ENCODE data around the gene NUFIP1.
"Not testable (repeated sequence)": the region's sequence is repeated elsewhere in the genome, so short reads cannot be mapped to it uniquely, and the experiment has no call there.

The NUFIP1 gene

DNA sequence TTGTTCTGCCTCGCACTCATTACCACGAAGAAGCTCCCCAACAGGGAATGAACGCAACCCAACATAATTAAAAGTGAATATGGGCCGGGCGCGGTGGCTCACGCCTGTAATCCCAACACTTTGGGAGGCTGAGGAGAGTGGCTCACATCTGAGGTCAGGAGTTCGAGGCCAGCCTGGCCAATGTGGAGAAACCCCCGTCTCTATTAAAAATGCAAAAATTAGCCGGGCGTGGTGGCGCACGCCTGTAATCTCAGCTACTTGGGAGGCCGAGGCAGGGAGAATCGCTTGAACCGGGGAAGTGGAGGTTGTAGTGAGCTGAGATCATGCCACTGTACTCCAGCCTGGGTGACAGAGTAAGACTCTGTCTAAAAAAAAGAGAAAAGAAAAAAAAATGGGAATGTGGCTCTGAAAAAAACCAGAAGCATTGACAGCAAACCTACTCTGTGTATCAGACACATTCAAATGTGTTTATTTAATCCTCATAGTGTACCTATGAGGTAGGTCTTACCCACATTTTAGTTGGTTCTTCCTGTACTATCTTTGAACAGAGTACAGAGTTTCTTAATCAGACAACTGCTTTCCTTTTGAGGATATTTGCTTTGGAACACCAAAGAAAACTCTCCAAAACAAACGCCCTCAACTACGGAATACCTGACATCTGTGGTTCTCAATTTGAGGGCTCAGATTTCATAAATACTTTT is 70.0 kb downstream of the NUFIP1 start:
- DNase-seq = no peak

- peak; percentile 85 to 89 for DNase-seq
Observed at GRCh38 chr13:44918326-44919103, 70.8 kb downstream of the NUFIP1 start.

DNA sequence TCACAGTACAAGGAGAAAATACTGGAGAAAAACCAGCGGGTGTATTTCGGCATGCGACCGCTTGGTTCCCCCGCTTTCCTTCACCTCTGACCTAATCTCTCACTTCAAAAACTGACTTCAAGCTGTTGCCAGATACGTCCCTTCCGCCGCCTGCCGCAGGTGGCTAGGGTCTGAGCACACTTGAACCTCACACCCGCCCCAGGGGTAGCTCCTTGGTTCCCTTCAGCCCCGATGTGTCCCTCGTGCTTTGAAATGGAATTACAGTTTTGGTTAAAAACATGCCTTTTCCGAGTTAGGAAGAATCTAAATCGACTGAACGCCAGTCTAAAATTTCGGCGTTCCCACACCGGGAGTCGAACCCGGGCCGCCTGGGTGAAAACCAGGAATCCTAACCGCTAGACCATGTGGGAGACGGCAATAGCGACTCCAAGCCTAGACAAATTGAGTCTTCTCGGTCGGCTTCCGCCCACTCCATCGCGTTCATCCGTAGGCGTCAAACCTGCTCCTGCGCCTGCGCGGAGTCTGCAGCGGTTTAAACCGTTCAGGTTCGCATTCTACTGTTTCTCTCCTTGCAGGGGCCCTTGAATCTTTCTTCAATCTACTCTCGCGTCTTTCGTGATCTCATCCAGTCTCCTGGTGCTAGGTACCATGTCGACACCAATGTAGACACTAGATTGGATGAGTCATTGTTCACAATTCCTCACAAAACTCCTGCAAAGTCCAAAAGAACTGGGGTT is 71.5 kb downstream of the NUFIP1 start:
- peak; percentile 96 to 97 for DNase-seq

DNA sequence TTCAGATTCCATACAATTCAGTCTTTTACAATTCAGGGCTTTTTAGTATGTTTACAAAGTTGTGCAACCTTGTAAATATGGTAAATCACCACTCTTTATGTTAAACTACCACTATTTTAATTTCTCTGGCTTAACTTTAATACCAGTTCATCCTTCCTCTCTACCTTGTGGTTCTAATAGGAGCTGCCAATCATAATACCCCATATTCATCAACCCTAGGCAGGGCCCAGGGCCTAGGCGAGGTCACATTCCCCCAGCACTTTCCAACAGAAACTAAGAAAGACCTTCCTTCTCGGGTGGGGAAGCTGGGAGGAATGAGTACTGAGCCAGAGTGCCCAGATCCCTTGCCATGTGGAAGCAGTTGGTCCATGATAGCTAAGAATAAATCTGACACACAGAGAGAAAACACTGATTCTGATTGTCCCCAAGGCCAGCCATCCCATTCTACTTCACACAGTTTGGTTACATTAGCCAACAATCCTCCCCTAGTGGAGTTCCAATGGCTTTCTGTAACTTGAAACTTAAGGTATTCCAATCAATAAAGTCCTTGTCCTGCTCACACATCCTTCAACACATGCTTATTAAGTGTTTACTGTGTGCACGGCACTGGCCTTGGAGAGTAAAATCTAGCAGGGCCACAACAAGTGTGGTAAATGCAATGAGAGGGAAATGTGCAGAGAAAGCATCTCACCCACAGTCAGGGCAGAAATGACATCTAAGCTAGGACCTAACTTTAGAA is 76.8 kb downstream of the NUFIP1 start:
- no peak for DNase-seq

- DNase-seq = peak in 1 of 2 donors; percentile 14
Observed at GRCh38 chr13:44908712-44909111, 80.6 kb downstream of the NUFIP1 start.

- no peak for DNase-seq
Observed at GRCh38 chr13:44908266-44908665, 81.0 kb downstream of the NUFIP1 start.

- no peak for DNase-seq
Observed at GRCh38 chr13:44906713-44907112, 82.6 kb downstream of the NUFIP1 start.

DNA sequence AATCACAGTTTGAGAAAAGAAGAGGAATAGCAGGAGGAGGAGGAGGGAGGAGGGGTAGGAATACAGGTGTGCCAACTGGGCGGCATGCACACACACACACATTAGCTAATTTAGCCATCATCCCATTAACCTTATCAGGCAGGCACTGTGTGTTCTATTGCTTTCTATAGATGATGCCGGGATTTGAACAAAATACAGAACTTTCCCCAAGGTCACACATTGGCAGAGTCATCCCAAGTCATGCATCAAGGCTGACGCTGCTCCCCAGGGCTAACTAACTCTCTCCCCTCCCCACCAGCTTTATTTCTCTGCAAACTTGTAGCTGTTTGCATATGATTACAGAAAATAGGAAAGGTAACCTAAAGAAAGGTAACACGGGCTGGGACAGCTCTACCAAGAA is 83.0 kb downstream of the NUFIP1 start:
- no peak for DNase-seq

DNA sequence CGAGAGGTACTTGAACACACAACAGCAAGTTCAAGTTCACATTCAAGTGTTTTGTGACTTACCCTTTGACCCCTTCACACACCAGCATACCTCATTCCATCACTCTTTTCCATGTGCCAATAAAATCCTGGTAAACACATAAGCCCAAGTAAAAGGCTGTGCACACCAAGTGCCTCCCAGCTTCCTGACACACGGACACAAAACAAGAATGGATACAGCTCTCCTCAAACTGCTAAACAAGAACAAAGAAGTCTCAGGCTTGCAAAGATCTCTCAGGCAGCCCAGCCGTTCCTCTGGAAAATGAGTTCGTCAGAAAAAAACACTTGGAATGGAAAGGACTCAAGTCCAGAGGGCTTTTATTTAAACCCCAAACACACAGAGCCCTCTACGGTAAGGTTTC is 83.7 kb downstream of the NUFIP1 start:
- DNase-seq = no peak

DNA sequence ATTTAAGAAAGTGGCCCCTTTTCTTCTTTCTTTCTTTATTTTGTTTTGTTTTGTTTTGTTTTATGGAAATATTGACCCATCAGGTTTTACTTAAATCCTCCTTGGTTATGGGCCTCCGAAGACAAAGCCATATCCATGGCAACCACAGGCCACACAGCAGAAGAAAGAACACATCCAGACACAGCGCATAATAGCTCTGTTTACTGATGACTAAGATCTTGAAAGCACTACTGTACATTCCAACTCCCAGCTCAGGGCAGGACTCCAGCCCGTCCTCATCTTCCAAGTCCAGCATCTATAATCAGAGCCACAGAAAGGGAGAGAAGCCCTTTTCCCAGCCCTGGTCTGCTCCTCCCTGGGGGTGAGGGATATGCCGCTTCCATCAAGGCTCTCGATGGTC is 84.3 kb downstream of the NUFIP1 start:
- DNase-seq = no peak

DNA sequence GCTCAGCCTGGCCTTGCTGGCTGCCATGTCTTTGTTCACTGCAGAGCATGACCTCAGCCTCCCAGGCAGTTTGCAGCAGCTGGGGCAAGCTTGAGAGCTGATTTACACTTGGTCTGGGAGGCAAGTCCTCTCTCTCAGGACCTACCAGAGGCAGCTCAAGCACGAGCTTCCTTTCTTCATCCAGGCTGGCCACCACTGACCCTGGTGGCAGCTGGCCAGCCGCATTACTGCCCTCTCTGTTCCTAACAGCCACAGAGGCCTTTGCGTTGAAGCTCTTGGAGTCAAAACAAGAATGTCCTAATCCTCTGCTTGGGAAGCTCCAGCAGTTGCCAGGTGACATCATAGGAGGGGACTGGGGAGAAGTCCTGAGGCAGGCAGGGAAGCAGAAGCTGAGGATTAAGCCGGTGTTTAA is 85.7 kb downstream of the NUFIP1 start:
- no peak for DNase-seq

DNA sequence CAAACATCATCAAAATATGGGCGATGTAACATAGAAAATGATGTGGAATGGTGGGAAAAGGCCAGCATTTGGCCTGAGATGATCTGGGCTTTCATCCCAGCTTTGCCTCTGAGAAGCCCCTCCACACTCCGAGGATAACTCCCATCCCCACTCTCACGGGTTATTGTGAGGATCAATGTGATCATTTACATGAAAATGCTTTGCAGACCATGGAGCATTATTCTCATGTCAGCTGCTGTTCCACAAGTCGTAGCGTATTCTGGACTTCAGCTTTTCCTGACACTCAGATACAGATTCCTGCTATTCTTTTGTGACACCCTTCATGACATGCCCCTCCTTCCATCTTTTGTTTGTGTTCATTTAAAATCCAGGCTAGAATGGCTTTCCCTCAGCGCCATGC is 86.5 kb downstream of the NUFIP1 start:
- DNase-seq = no peak

DNA sequence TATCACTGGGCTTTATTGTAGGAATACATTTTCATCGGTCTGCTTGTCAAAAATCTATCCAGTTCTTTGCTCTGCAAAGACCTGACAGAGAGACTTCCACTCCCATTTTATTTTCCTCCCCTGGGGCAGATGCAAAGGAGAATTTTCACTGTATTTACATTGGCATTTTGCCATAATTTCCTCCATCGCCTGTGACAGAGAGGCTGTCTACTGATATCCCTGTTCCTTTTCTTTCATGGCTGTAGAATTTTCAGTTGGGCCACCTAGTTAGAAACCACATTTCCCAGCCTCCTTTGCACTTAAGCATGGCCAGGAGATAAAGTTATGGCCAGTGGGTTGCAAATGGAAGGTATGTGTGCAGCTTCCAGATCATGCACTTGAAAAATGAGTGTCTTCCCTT is 89.3 kb downstream of the NUFIP1 start:
- no peak for DNase-seq

- not testable (repeated sequence) for DNase-seq
Observed at GRCh38 chr13:44898308-44898707, 91.0 kb downstream of the NUFIP1 start.

GRCh38 chr13:44895953-44896335 is 93.3 kb downstream of the NUFIP1 start:
- DNase-seq = no peak

DNA sequence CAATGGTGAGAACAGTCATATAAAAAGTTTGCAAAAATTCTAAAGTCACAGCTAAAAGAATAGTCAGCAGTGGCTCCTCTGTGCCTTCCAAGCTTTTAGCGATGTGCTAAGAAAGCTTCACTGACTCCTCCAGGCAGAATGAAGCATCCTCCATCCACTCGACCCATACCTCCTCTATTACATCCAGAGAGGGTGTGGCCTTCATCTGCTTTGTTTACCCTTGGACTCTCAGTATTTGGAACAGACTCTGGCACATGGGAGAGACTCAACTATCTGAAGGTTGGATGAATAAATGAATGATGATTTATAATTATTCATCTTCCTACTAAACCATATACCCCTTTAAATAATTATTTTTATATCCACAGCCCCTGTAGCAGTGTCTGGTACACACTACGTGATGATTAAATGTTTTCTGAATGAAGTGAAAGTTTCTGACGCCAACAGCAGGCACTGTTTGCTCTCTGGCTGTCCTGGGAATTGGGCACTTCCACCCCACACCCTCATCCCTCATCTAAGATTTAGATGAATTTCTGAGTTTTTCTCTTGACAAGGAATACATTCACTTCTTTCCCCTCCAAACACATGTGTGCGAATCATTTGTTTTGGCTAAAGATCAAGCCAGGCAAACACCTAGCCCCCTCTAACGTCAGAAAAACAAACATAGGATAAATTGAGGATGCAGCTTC is 93.9 kb downstream of the NUFIP1 start:
- DNase-seq = no peak

- no peak for DNase-seq
Observed at GRCh38 chr13:44894001-44894770, 95.1 kb downstream of the NUFIP1 start.

Data from CD4-positive, alpha-beta T cell treated with Interferon alpha-2 for 1 hour (primary cell).